PFSK-1 (cell line): ENCODE results near the gene TBC1D7.

Source experiments
- POLR2AphosphoS5 ChIP-seq: IDR thresholded peaks from 2 replicates; pipeline ENCODE4 v1.6.1; 2012; ENCODE audit warnings: low read depth, mild to moderate bottlenecking, control low read depth, low read length, moderate library complexity
- SIN3A ChIP-seq: IDR thresholded peaks from 2 replicates; pipeline ENCODE4 v1.6.1; 2012; ENCODE audit warnings: mild to moderate bottlenecking, low read length, moderate library complexity, borderline replicate concordance; ENCODE audit not compliant: insufficient read depth
- TAF1 ChIP-seq: IDR thresholded peaks from 2 replicates; pipeline ENCODE4 v1.6.1; 2012; ENCODE audit warnings: low read length, control low read depth, borderline replicate concordance; ENCODE audit not compliant: insufficient read depth
- TF ChIP-seq, protein P1 (sequence below), 2 experiments: IDR thresholded peaks; 2 replicates each; pipeline versions ENCODE4 v1.6.1 to v1.8.0; 2011 to 2012; ENCODE audit warnings: low read depth in 2 of 2, low read length in 2 of 2, control low read depth in 1 of 2, inconsistent platforms in 1 of 2, mild to moderate bottlenecking in 1 of 2, moderate library complexity in 1 of 2; ENCODE audit not compliant: insufficient read depth in 1 of 2

GRCh38 chr6:13307508-13307995, 20.8 kb downstream of the TBC1D7 start:
- TF ChIP-seq TAF1 (no peak), POLR2AphosphoS5 (no peak), SIN3A (no peak)
- TF ChIP-seq, protein P1, sequence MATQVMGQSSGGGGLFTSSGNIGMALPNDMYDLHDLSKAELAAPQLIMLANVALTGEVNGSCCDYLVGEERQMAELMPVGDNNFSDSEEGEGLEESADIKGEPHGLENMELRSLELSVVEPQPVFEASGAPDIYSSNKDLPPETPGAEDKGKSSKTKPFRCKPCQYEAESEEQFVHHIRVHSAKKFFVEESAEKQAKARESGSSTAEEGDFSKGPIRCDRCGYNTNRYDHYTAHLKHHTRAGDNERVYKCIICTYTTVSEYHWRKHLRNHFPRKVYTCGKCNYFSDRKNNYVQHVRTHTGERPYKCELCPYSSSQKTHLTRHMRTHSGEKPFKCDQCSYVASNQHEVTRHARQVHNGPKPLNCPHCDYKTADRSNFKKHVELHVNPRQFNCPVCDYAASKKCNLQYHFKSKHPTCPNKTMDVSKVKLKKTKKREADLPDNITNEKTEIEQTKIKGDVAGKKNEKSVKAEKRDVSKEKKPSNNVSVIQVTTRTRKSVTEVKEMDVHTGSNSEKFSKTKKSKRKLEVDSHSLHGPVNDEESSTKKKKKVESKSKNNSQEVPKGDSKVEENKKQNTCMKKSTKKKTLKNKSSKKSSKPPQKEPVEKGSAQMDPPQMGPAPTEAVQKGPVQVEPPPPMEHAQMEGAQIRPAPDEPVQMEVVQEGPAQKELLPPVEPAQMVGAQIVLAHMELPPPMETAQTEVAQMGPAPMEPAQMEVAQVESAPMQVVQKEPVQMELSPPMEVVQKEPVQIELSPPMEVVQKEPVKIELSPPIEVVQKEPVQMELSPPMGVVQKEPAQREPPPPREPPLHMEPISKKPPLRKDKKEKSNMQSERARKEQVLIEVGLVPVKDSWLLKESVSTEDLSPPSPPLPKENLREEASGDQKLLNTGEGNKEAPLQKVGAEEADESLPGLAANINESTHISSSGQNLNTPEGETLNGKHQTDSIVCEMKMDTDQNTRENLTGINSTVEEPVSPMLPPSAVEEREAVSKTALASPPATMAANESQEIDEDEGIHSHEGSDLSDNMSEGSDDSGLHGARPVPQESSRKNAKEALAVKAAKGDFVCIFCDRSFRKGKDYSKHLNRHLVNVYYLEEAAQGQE (IDR thresholded peaks at IDR 0.05; ENCODE audit: insufficient read depth in 1 of 2, low read depth in 2 of 2, low read length in 2 of 2) = no peak
